Measurements from ENCODE around the gene IL36RN. TPM values are rescaled to one million over a fixed set of nuclear protein-coding genes. Genes with fewer than 3 reads are reported as not detected.

IL36RN gene
- not detected for total RNA-seq
- long read RNA-seq: 0 reads

DNA sequence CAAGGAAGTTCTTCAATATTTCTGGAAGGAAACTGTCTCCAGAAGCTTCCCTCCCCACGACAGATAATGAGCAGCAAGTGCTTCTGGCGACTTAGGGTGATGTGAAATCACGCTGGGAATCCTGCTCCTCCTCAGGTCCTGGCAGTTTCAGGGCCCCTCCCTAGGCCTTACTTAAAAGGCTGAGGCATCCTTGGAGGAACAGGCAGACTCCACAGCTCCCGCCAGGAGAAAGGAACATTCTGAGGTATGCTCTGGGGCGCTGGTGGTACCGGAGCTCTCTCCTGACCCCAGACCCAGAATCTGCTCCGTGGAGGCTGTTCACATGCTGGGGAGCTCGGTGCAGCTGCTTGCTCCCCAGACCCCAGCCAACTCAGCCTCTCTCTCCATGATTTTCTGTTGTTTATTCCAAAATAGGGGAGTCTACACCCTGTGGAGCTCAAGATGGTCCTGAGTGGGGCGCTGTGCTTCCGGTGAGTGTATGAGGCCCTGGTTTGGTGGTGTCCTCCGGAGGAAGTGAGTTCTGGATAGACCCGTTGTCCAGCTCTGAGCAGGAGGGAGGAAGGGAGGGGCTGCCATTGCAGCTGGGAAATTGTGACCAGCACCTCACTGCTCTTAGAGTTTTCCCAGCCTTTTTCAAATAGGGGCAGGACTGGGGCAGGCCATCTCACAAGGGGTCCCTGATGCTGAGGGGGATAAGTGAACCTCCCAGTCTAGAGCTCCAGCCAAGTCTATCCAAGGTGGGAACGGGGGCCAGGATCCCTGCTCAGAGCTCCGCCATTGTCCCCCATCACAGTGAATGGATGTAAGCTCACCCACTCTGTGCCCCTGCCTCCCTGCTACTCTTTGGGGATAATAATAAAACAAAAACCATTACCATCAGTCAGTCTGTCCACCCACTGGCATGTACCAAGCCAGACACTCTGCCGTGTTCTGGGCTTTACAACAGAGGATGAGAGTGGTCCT, at the start of gene IL36RN:
Gene IL36RN, plus strand, starts transcription at position 201 of the 963 bp plus-strand sequence. Its CDS starts 241 bp downstream, at position 442.
- ATAC-seq (ENCODE audit: poor library complexity) (no peak), DNase-seq (no peak)

DNA sequence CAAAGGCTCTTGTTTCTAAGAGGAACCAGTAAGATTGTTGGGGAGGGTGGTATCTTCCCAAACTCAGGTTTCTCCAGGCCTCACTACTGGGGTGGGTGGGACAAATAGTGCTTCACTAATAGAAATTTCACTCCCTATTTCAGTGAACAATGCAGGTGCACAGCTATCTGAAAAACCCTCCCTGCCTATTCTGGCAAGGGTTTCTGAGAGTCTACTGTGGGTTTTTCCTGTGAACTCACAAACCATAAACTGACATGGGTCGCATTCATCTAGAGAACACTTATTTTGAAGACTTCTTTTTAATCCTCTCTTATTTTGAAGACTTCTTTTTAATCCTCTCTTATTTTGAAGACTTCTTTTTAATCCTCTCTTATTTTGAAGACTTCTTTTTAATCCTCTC, 49.4 kb upstream of the IL36RN start:
- no peak for DNase-seq
- intact Hi-C loops (cut with DNase I): no loop called here
- ATAC-seq (ENCODE audit: poor library complexity): no peak

More for the DNA sequence above, at the start of gene IL36RN:
- intact Hi-C loops (cut with DNase I): no loop called here

DNA sequence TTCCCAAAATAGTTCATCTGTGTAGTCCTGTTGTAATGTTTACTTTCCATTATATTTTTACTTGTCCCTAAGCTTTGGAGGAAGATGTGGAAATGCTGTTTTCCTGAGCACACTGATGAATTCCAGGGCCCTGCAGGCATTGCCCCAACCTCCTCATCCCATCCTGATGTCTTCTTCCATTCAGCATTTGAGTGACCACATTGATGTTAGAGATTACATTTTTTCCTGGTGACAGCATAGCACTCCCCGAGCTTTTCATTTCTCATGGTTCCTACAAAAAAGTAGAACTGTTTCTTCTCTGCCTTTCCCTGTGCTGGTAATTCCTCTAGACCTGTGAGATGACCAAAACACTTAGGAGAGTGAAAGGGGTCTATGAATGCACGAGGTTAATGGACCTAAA, 48.9 kb upstream of the IL36RN start:
- DNase-seq (no peak), ATAC-seq (ENCODE audit: poor library complexity) (no peak)
- intact Hi-C loops (cut with DNase I): no loop called here

DNA sequence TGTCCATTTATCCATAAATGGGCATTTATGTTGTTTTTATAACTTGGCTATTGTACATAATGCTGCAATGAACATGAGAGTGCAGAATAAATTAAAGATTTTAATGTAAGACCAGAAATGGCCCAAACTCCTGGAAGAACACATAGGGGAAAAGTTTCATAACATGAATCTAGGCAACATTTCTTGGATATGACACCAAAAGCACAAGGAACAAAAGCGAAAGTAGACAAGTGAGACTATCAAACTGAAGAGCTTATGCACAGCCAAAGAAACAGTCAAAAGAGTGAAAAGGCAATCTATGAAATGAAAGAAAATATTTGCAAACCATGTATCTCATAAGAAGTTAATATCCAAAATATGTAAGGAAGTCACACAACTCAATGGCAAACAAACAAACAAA, 47.9 kb upstream of the IL36RN start:
- intact Hi-C loops (cut with DNase I): no loop called here
- no peak for DNase-seq
- ATAC-seq (ENCODE audit: poor library complexity): no peak

DNA sequence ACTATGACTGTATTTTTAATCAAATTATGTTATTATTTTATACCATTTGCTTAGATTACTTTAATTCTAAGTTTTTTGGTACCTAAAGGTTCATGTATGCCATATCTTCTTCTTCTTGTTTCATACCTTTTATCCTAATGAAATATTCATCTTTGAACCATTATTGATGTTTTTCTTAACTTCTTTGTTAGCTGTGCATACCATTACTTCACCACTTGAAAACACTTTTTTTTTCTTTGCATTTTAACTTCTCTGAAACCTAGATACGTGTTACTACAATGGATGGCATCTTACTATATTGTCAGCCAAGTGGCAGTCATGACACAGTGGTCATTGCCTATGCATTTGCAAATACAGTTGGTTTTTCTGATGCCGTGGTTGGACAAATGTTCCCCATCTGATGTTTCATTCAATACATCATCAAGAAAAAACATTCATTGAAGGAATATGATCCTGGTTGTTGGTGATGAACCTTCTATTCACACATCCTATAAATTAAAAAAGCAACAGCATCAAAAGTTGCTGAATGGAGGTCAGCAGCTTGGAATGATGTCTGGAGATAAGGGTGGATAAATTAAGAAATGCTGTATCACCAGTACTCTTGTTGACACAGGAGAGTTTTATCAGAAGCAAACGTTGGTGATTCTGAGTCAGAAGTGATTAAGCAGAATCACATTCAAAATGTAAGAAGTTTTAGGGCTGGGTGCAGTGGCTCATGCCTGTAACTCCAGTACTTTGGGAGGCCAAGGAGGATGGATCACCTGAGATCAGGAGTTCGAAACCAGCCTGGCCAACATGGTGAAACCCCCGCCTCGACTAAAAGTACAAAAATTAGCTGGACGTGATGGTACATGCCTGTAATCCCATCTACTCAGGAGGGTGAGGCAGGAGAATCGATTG, 46.3 kb upstream of the IL36RN start:
- ATAC-seq (ENCODE audit: poor library complexity): no peak
- intact Hi-C loops (cut with DNase I): no loop called here

DNA sequence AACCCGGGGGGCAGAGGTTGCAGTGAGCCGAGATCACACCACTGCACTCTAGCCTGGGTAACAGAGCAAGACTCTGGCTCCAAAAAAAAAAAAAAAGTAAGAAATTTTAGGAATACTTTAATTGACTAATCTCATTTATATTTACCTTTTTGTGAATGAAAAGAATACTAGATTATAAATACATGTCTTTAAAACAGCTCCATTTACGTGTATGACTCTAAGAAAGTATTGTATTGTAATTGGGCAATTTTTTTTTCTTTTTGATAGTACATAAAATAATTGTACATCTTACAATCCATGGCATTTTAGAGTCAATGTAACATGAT, 45.7 kb upstream of the IL36RN start:
- intact Hi-C loops (cut with DNase I): no loop called here
- no peak for ATAC-seq (ENCODE audit: poor library complexity)
- DNase-seq: no peak

More for the DNA sequence above, 46.3 kb upstream of the IL36RN start:
- no peak for DNase-seq

DNA sequence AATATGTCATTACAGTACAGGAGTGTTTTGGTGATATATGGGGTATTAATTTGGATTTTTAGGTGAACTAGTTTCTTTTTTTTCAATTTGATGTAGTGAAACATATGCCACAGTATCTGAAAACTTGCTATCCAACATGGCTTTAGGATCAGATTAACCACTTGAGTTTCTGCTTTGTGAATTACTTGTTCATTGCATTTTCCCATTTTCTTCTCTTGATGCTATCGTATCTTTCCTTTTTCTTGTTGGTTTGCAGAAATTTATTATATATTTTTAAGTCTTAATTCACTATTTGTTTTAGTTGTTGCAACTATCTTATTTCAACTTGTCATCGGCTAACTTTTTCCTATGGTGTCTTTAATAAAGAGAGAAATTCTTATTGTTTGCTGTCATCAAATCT, 44.9 kb upstream of the IL36RN start:
- DNase-seq (no peak), ATAC-seq (ENCODE audit: poor library complexity) (no peak)
- intact Hi-C loops (cut with DNase I): no loop called here

DNA sequence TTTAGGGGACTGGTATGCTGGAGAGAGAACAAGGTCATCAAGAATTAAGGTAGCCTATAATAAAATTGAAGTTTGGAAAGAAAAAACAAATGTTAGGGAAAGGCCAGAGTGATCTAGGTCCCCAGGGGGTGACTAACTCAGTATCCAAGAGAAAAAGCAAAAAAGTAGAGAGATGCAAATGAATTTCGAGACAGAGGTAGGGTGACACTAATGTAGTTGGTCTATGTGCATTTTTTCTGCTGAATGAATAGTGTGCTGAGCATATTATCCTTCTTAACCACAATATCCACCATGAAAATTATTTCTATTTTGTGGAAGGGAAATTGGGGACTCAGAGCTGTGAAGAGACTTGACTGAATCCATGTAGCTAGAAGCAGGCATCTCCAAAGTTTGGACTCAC, 44.0 kb upstream of the IL36RN start:
- intact Hi-C loops (cut with DNase I): no loop called here
- no peak for ATAC-seq (ENCODE audit: poor library complexity)
- no peak for DNase-seq

DNA sequence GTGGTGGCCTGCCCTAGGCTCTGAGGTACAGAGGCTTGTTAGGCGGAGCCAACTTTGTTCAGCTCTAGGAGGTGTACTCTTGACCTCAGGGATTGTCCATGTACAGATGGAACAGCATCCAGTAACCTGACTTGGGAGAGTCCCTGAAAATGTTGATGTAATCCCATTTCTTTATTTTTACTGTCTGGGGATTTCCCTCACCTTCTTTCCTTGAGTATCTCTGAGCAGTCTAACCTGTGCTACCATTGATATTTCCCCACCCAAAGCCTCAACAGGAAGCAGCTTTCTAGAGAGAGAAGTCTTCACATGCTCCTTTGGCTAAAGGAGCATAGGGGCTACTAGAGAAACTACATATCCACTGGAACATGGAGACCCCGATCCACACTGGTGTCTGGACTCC, 43.3 kb upstream of the IL36RN start:
- DNase-seq (no peak), ATAC-seq (ENCODE audit: poor library complexity) (no peak)
- intact Hi-C loops (cut with DNase I): no loop called here

DNA sequence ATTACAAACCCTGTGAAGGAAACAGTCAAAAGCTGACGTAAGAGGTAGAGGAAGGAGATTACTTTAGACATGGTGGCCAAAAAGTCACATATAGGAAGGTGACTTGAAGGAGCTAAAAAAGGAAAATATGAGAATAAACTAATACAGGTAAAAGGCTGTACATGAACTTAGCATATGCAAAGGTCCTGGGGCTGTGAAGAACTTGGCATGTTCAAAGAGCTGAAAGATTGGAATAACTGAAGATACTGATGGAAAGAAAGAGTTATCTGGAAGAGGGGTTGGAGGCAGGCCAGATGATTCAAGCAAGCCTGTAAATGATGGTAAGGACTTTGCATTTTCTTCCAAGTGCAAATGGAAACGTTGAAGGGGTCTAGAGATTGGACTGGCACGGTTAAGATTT, 40.5 kb upstream of the IL36RN start:
- no peak for ATAC-seq (ENCODE audit: poor library complexity)
- no peak for DNase-seq
- intact Hi-C loops (cut with DNase I): no loop called here

DNA sequence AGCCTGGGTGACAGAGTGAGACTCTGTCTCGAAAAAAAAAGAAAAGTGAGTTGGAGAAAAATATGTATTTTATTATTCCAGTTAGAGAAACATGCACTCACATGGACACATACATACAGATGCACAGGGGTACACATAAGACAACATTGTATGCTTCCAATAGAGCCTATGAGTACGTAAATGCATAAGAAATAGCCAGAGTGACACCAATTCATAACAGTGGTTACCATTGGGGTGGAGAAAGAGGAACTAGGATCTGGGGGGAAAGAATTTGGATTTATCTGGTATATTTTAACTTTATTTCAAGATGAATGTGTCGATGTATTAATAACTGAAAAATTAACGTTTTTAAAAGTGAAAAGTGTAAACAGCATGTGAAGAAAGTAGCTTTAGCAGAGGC, 37.7 kb upstream of the IL36RN start:
- DNase-seq: no peak
- no peak for ATAC-seq (ENCODE audit: poor library complexity)
- intact Hi-C loops (cut with DNase I): no loop called here

DNA sequence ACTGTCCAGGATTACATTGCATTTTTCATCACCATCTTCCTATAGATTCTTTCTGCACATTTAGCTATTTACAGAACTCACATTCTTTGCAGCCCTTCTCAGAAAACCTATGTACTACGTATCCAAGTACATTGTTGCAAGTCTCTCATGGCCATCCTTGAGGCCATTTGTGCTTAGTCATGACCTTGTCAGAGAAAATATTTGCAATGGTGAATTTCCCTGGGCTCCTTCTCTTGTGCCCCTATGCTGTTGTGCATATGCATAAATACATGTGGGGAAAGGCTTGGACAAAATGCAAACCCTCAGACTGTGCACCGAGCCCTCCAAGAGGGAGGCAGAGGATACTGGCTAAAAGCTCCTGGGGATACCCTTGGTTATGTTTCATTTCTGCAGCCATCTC, 34.2 kb upstream of the IL36RN start:
- intact Hi-C loops (cut with DNase I): no loop called here
- DNase-seq (no peak), ATAC-seq (ENCODE audit: poor library complexity) (no peak)

DNA sequence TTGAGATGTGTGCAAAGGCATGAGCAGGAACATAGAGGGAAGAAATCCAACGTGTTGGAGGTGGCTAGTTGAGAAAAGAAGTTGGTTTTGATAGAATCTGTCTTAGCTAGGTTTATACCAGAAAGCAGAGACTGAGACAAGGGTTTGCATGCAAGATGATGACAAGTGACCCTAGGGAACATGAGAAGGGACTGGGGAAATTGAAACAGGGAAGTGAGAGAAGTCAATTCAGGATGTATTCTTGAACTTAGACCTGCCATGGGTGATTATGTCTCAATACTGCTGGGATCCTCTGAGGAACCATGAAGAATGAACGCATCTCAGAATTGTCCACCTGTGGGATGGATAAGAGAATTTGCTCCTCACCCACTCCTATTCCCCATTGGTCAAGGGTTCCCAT, 33.3 kb upstream of the IL36RN start:
- no peak for ATAC-seq (ENCODE audit: poor library complexity)

DNA sequence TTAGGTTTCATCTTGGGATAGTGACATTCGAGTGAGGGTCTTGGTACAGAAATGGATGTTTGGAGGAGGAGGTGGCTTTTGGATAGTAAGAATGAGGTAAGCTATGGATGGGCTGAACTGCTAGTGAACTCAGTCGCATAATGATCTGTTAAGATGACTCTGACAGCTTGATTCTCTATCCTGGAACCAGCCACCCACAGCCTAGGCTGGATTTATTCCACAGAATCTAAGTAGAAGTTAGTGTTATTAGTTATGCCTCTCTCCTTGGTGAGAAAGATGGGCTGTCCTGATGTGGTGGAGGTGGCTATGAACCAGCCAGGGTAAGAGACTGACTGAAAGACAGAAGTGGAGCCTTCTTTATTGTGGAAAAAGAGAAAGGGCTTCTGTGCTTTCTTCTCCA, 31.3 kb upstream of the IL36RN start:
- DNase-seq: no peak
- intact Hi-C loops (cut with DNase I): no loop called here
- ATAC-seq (ENCODE audit: poor library complexity): no peak

More for the DNA sequence above, 33.3 kb upstream of the IL36RN start:
- intact Hi-C loops (cut with DNase I): no loop called here
- DNase-seq: no peak

DNA sequence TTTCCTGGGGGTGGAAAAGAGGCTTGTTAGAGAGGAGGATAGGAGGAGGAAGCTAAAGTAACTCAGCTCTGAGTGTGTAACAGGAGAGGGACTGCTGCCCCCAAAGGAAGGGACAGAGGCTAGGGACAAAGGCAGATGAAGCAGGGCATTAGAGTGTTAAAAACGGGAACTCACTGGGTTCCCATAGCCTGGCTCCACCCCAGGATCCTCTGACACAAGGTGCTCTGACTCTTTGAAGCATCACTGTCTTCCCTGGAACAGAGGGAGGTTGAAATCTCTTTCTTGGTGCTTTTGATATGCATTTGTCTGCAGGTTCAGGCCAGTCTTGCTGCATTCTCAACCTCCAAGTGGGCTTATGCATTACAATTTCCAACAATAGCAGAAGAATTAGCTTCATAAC, 30.9 kb upstream of the IL36RN start:
- intact Hi-C loops (cut with DNase I): no loop called here
- DNase-seq: no peak
- no peak for ATAC-seq (ENCODE audit: poor library complexity)

DNA sequence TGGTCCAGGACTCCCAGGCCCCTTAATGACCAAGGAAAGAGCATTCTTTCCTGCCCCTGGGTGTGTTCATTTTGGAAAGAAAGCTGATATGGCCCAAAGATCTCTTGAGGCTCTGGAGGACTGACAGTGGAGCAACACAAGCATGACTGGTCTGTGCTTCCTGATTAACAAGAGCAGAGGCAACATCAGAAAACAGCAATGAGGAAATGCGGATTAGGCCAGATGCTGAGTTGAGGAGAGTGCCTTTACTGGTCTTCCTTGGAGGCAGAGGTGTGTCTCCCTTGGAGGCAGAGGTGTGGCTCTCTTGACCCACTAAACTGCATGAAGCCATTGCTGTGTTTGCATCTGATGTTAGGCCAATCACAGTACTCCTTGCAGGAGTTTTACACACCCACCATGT, 26.3 kb upstream of the IL36RN start:
- no peak for DNase-seq
- no peak for ATAC-seq (ENCODE audit: poor library complexity)
- intact Hi-C loops (cut with DNase I): no loop called here

DNA sequence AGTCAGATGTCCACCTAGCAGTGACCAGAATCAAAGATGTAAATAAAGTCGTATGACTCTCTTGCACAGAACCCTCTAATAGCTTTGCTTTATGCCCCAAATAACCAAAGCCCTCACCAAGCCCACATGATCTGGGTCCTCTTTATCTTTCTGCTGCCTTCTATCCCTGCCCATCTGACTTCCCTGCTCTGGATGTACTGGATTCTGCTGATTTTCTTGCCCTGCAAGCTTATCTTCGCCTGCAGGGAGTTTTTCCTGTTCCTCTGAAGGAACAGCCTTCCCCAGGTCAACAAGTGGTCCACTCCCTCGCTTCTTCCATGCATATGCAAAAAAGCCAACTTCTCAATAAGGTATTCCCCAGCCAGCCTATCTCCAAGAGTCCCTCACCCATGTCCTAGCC, 25.0 kb upstream of the IL36RN start:
- intact Hi-C loops (cut with DNase I): no loop called here
- ATAC-seq (ENCODE audit: poor library complexity) (no peak), DNase-seq (no peak)

DNA sequence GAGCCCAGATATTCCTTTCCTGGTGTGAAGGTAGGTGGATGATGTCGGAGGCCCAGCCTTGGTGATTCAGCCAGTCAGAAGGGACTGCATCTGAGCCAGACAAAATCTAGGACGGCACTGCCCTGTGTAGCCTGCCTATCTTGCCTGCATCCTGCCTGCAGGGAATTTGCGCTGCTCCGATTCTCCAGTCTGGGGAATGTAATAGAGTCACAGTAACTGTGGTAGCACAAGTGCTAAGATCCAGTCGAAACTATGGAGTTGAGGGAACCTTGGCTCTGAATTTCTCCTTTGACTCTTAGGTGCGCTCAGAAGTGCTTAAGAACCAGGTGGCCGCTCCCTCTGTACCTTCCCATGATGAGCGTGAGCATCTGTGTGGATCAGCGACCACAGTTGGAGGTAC, 22.2 kb upstream of the IL36RN start:
- intact Hi-C loops (cut with DNase I): no loop called here
- DNase-seq (no peak), ATAC-seq (ENCODE audit: poor library complexity) (no peak)

DNA sequence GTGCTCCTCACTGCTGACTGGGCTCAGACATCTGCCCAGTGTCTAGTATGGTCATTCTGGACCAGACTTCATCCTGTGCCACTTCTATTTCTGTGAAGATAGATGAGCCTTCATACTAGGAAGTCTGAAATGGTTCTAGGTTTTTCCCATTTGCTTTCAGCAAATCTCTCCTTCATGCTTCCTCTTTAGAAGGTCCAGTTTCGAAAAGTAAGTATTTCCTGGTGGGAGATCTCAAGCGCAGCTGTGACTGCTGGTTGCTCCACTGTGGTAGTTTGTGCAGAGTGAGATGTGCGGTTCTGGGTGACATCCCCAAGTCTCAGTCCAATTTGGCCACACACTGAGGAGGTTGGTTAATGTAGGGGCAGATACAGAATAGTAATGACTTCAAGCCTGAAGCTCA, 20.7 kb upstream of the IL36RN start:
- intact Hi-C loops (cut with DNase I): no loop called here
- DNase-seq (no peak), ATAC-seq (ENCODE audit: poor library complexity) (no peak)

DNA sequence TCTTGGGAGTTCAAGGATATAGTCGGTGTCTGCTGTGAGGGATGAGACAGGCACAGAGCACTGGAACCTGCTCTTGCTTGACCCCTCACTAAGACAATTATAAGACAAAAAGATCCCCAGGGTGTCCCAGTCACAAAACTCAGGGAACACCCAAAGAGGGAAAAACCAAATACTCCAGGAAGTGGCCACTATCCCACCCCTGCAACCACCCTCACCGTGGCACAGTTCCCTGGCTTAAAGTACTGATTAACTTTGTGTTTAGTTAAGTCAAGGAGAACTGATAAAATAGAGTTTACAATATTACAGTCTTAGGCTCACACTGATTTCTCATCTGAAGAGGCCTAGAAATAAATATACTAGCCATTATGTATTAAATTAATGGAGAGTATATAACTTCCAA, 19.8 kb upstream of the IL36RN start:
- intact Hi-C loops (cut with DNase I): no loop called here
- no peak for ATAC-seq (ENCODE audit: poor library complexity)

More for the DNA sequence above, 19.8 kb upstream of the IL36RN start:
- DNase-seq: no peak

Data from Right ventricle myocardium superior (tissue), 1 donor.